IMR-90 (cell line): Measurements from ENCODE around the gene LLPH. TPM values are rescaled to one million over a fixed set of nuclear protein-coding genes. Genes with fewer than 3 reads are reported as not detected.

Experiments used
- ATAC-seq: fragments of 200-7000 bp; cut with Tn5 transposase; 2 replicates; pipeline ENCODE4 v1.9.1; 2020; ENCODE audit warnings: low read depth, mild to moderate bottlenecking, moderate library complexity
- BruUV-seq: library from RNA; stranded (reverse); fragments of 400-500 nt; replicated peaks from 2 replicates; lab custom pipeline; 2021; lab: Mats Ljungman, UMichigan
- CTCF ChIA-PET: fragments of 300-600 bp; formaldehyde crosslinking; extraction: SDS; loops from one replicate; lab custom pipeline; 2021; ENCODE audit warnings: antibody characterized with exemption; lab: Yijun Ruan, JAX
- POLR2A ChIA-PET: fragments of 300-600 bp; sonication (Branson Sonifier 250); formaldehyde crosslinking; loops from one replicate; lab custom pipeline; 2022; ENCODE audit warnings: antibody characterized with exemption; ENCODE audit not compliant: unreplicated experiment; lab: Charles Lee
- DNase-seq: peaks from one replicate; pipeline ENCODE4 v3.0.0; 2013
- H2AFZ ChIP-seq: replicated peaks from 2 replicates; pipeline ENCODE3; 2013; ENCODE audit warnings: low read length, mild to moderate bottlenecking; ENCODE audit not compliant: poor library complexity
- H2AK5ac ChIP-seq: 2 replicates; pipeline ENCODE4 v1.6.1; 2013; ENCODE audit warnings: low read depth, low read length, inconsistent platforms
- H2AK9ac ChIP-seq: replicated peaks from 2 replicates; pipeline ENCODE3; 2013; ENCODE audit warnings: mild to moderate bottlenecking, low read depth, low read length, moderate library complexity; ENCODE audit not compliant: poor library complexity
- H2BK120ac ChIP-seq: 2 replicates; pipeline ENCODE4 v1.6.1; 2013; ENCODE audit warnings: low read depth, low read length, inconsistent platforms
- H2BK15ac ChIP-seq: 3 replicates; pipeline ENCODE4 v1.6.1; 2013; ENCODE audit warnings: low read depth, low read length, inconsistent platforms
- H2BK20ac ChIP-seq: 2 replicates; pipeline ENCODE4 v1.6.1; 2013; ENCODE audit warnings: low read depth, mild to moderate bottlenecking, inconsistent platforms, low read length, moderate library complexity
- H2BK5ac ChIP-seq: 2 replicates; pipeline ENCODE4 v1.6.1; 2013; ENCODE audit warnings: mild to moderate bottlenecking, low read depth, low read length, inconsistent platforms; ENCODE audit not compliant: poor library complexity, severe bottlenecking
- H3K14ac ChIP-seq: replicated peaks from 2 replicates; pipeline ENCODE4 v1.6.1; 2013; ENCODE audit warnings: low read depth, low read length, inconsistent platforms
- H3K18ac ChIP-seq: 2 replicates; pipeline ENCODE4 v1.6.1; 2013; ENCODE audit warnings: low read depth, low read length, control low read depth
- H3K23ac ChIP-seq: 2 replicates; pipeline ENCODE4 v1.6.1; 2013; ENCODE audit warnings: low read depth, low read length, inconsistent platforms
- H3K27ac ChIP-seq: 2 replicates; pipeline ENCODE4 v1.5.1; 2013; ENCODE audit warnings: mild to moderate bottlenecking, control low read depth, low read length; ENCODE audit not compliant: insufficient read depth
- H3K27me3 ChIP-seq: 2 replicates; pipeline ENCODE4 v1.6.1; 2013; ENCODE audit warnings: low read length; ENCODE audit not compliant: control insufficient read depth, insufficient read depth
- H3K36me3 ChIP-seq: 2 replicates; pipeline ENCODE4 v1.6.1; 2013; ENCODE audit warnings: low read length, mixed read lengths; ENCODE audit not compliant: control insufficient read depth, insufficient read depth
- H3K4ac ChIP-seq: 2 replicates; pipeline ENCODE4 v1.6.1; 2013; ENCODE audit warnings: low read depth, low read length, inconsistent platforms
- H3K4me1 ChIP-seq: 2 replicates; pipeline ENCODE4 v1.6.1; 2013; ENCODE audit warnings: low read length, mixed read lengths; ENCODE audit not compliant: control insufficient read depth, insufficient read depth
- H3K4me2 ChIP-seq: 2 replicates; pipeline ENCODE4 v1.6.1; 2013; ENCODE audit warnings: low read depth, mild to moderate bottlenecking, control low read depth, low read length, moderate library complexity
- H3K4me3 ChIP-seq: 2 replicates; pipeline ENCODE4 v1.5.1; 2013; ENCODE audit warnings: low read depth, mild to moderate bottlenecking, control low read depth, low read length, moderate library complexity; ENCODE audit not compliant: insufficient read depth
- H3K56ac ChIP-seq: 2 replicates; pipeline ENCODE4 v1.6.1; 2013; ENCODE audit warnings: low read length, inconsistent platforms; ENCODE audit not compliant: insufficient read depth; ENCODE audit errors: extremely low read depth
- H3K79me1 ChIP-seq, 2 experiments: 2 replicates each; pipeline ENCODE4 v1.6.1; 2013; ENCODE audit warnings: low read length in 2 of 2, inconsistent platforms in 1 of 2, low read depth in 1 of 2
- H3K9ac ChIP-seq: 2 replicates; pipeline ENCODE4 v1.6.1; 2013; ENCODE audit warnings: low read depth, low read length, control low read depth
- H3K9me1 ChIP-seq: 2 replicates; pipeline ENCODE4 v1.6.1; 2013; ENCODE audit warnings: low read length, inconsistent platforms; ENCODE audit not compliant: insufficient read depth
- H3K9me3 ChIP-seq: 2 replicates; pipeline ENCODE4 v1.6.1; 2013; ENCODE audit warnings: low read length; ENCODE audit not compliant: control insufficient read depth, insufficient read depth
- H4K20me1 ChIP-seq: 2 replicates; pipeline ENCODE4 v1.6.1; 2013; ENCODE audit warnings: low read length, inconsistent platforms; ENCODE audit not compliant: insufficient read depth
- H4K5ac ChIP-seq: 2 replicates; pipeline ENCODE4 v1.6.1; 2013; ENCODE audit warnings: mild to moderate bottlenecking, low read depth, low read length, control low read depth
- H4K8ac ChIP-seq, 2 experiments: 2 replicates each; pipeline ENCODE4 v1.6.1; 2013; ENCODE audit warnings: low read depth in 2 of 2, low read length in 2 of 2, control low read depth in 1 of 2, inconsistent platforms in 1 of 2
- H4K91ac ChIP-seq: 2 replicates; pipeline ENCODE4 v1.6.1; 2013; ENCODE audit warnings: low read depth, low read length, inconsistent platforms; ENCODE audit not compliant: insufficient read depth
- BHLHE40 ChIP-seq: fragments of 150-350 bp; IDR thresholded peaks from 2 replicates; pipeline ENCODE4 v1.6.1; 2016; ENCODE audit warnings: mild to moderate bottlenecking, low read depth, low read length
- CEBPB ChIP-seq: IDR thresholded peaks from 2 replicates; pipeline ENCODE4 v1.6.1; 2012; ENCODE audit warnings: low read depth, low read length, improper control_type of control experiment
- CHD1 ChIP-seq: IDR thresholded peaks from 2 replicates; pipeline ENCODE4 v1.6.1; 2012; ENCODE audit warnings: low read depth, low read length, improper control_type of control experiment
- CTCF ChIP-seq: conservative IDR thresholded peaks from 2 replicates; pipeline ENCODE4 v1.5.1; 2012; ENCODE audit warnings: mild to moderate bottlenecking, low read depth, low read length, improper control_type of control experiment
- ELK1 ChIP-seq: fragments of 150-350 bp; IDR thresholded peaks from 2 replicates; pipeline ENCODE4 v1.6.1; 2016; ENCODE audit warnings: low read depth, mild to moderate bottlenecking, low read length, moderate library complexity, borderline replicate concordance
- FOS ChIP-seq: fragments of 150-350 bp; IDR thresholded peaks from 2 replicates; pipeline ENCODE4 v1.6.1; 2016; ENCODE audit warnings: low read depth, low read length
- MAFK ChIP-seq: IDR thresholded peaks from 2 replicates; pipeline ENCODE4 v1.6.1; 2012; ENCODE audit warnings: low read depth, low read length, improper control_type of control experiment
- MAZ ChIP-seq: IDR thresholded peaks from 2 replicates; pipeline ENCODE4 v1.6.1; 2012; ENCODE audit warnings: low read depth, mild to moderate bottlenecking, low read length, improper control_type of control experiment, moderate library complexity, borderline replicate concordance
- MXI1 ChIP-seq: IDR thresholded peaks from 2 replicates; pipeline ENCODE4 v1.6.1; 2012; ENCODE audit warnings: low read depth, mild to moderate bottlenecking, low read length, moderate library complexity, borderline replicate concordance
- POLR2A ChIP-seq: IDR thresholded peaks from 2 replicates; pipeline ENCODE4 v1.6.1; 2012; ENCODE audit warnings: mild to moderate bottlenecking, low read depth, low read length
- RCOR1 ChIP-seq: IDR thresholded peaks from 2 replicates; pipeline ENCODE4 v1.6.1; 2012; ENCODE audit warnings: mild to moderate bottlenecking, low read length, improper control_type of control experiment; ENCODE audit not compliant: insufficient replicate concordance
- RFX5 ChIP-seq: IDR thresholded peaks from 2 replicates; pipeline ENCODE4 v1.8.0; 2012; ENCODE audit warnings: low read depth, mild to moderate bottlenecking, low read length, moderate library complexity
- SMC3 ChIP-seq: fragments of 150-350 bp; IDR thresholded peaks from 2 replicates; pipeline ENCODE4 v1.6.1; 2016; ENCODE audit warnings: low read depth, mild to moderate bottlenecking, antibody characterized with exemption, low read length, moderate library complexity
- WGBS, 2 experiments: methylation state at CpG; one replicate each; pipeline versions ENCODE4 v1.1.5 to v1.1.7; 2013; ENCODE audit warnings: missing lambda C conversion rate in 2 of 2; ENCODE audit not compliant: insufficient read length in 1 of 2; ENCODE audit errors: extremely low coverage in 2 of 2; 5-methylcytosine and 5-hydroxymethylcytosine counted together
- dilution Hi-C: fragments of 300-500 bp; cut with HindIII; formaldehyde crosslinking; loops from one replicate; pipeline ENCODE4 v1.14.3; 2018; ENCODE audit warnings: low sequenced_read_pairs; ENCODE audit not compliant: unreplicated experiment
- in situ Hi-C: fragments of 300-500 bp; cut with MboI; formaldehyde crosslinking; loops from 3 replicates; pipeline ENCODE4 v1.14.3; 2019; ENCODE audit warnings: low sequenced_read_pairs, inconsistent platforms, mixed read lengths
- intact Hi-C: fragments of 100-400 bp; cut with micrococcal nuclease; formaldehyde crosslinking; loops from 2 replicates; pipeline ENCODE4 v1.10.0; 2022
- polyA plus RNA-seq, 3 experiments: library from polyadenylated mRNA; depleted of rRNA; stranded (reverse); fragments of >200 nt; gene quantifications; 2 replicates each; pipeline ENCODE4 v1.2.3, GENCODE V29; 2012; ENCODE audit warnings: low replicate concordance in 1 of 3
- total RNA-seq: library from RNA; depleted of rRNA; stranded (reverse); fragments of >200 nt; gene quantifications from 2 replicates; pipeline ENCODE4 v1.2.3, GENCODE V29; 2012

The LLPH gene
- total and polyA plus RNA-seq, 2 of the 4 experiments (the other 2 are of a cell fraction), result 2.7 to 17.0 TPM

GRCh38 chr12:66115071-66115600 lies 15.4 kb downstream of the LLPH start:
- WGBS, 2 experiments, result no CpG with 5 or more reads among the region's 4 CpGs
- Histone ChIP-seq H3K4me2 (no peak overlapping the region), H3K36me3 (no peaks in the 10 kb centered on the region), H3K79me1 (no peaks in the 10 kb centered on the region), H2BK120ac (no peak overlapping the region), H3K56ac (no peak overlapping the region), H3K14ac (no peak overlapping the region), H3K4me3 (no peak overlapping the region), H4K8ac (no peak overlapping the region), H2AFZ (no peak overlapping the region), H2AK9ac (no peak overlapping the region), H4K5ac (no peak overlapping the region), H4K91ac (no peak overlapping the region), H3K4me1 (no peaks in the 10 kb centered on the region), H3K27ac (no peak overlapping the region), H2BK20ac (no peak overlapping the region), H3K23ac (no peak overlapping the region), H3K4ac (no peak overlapping the region), H2AK5ac (no peak overlapping the region), H3K9me1 (peaks cover 4% of the 10 kb centered on the region; the same call in 1 of the 2 replicates), H2BK5ac (no peak overlapping the region), H3K9ac (no peak overlapping the region), H3K18ac (no peak overlapping the region), H3K27me3 (no peaks in the 10 kb centered on the region), H4K20me1 (no peaks in the 10 kb centered on the region), H2BK15ac (no peak overlapping the region), H3K9me3 (no peaks in the 10 kb centered on the region)
- BruUV-seq, result no TSS peak
- in situ Hi-C loops, result no loop called here
- ATAC-seq (no peak), DNase-seq (no peak)
- TF ChIP-seq SMC3, result no peak
- TF ChIP-seq POLR2A, result no peak
- no peak for TF ChIP-seq RCOR1
- no peak for TF ChIP-seq CHD1
- TF ChIP-seq ELK1, result no peak
- no peak for TF ChIP-seq MXI1
- no peak for TF ChIP-seq CEBPB
- TF ChIP-seq BHLHE40, result no peak
- TF ChIP-seq MAZ, result no peak
- TF ChIP-seq FOS, result no peak
- TF ChIP-seq CTCF, result no peak
- TF ChIP-seq MAFK, result no peak
- no peak for TF ChIP-seq RFX5
- CTCF ChIA-PET, result no interaction called here
- POLR2A ChIA-PET, result no interaction called here
- intact Hi-C loops, result no loop called here
- dilution Hi-C loops, result no loop called here
